Measurements from ENCODE around the gene OR2AE1. TPM values are rescaled to one million over a fixed set of nuclear protein-coding genes. Genes with fewer than 3 reads are reported as not detected.

The OR2AE1 gene
- not detected for polyA plus RNA-seq (2012; ENCODE audit: low read depth, missing spikeins)

- DNase-seq (ENCODE audit: insufficient read length, low spot score) (no peak), FAIRE-seq (no peak)
- TF ChIP-seq TAF1 (IDR thresholded peaks at IDR 0.05; ENCODE audit: low read depth, low read length) (no peak), POLR2A (IDR thresholded peaks at IDR 0.05; ENCODE audit: low read depth, low read length) (no peak), SPI1 (IDR thresholded peaks at IDR 0.05; ENCODE audit: low read depth, low read length) (no peak)
These were observed at the start of gene OR2AE1 for GRCh38 chr7:99876933-99877332. OR2AE1 (minus strand) TSS chr7:99877033; CDS start chr7:99877033, 0 bp downstream.

- TF ChIP-seq PAX5 (IDR thresholded peaks at IDR 0.05; ENCODE audit: insufficient read depth, low read length, severe bottlenecking) (no peak), TAF1 (IDR thresholded peaks at IDR 0.05; ENCODE audit: low read depth, low read length) (no peak), SPI1 (IDR thresholded peaks at IDR 0.05; ENCODE audit: low read depth, low read length) (no peak), POLR2AphosphoS5 (IDR thresholded peaks at IDR 0.05; ENCODE audit: low read depth, low read length) (no peak), POLR2A (IDR thresholded peaks at IDR 0.05; ENCODE audit: low read depth, low read length) (no peak), POU2F2 (IDR thresholded peaks at IDR 0.05; ENCODE audit: low read depth, low read length) (no peak)
- DNase-seq (ENCODE audit: insufficient read length, low spot score) (no peak), FAIRE-seq (no peak)
These were observed 49.5 kb upstream of the OR2AE1 start for GRCh38 chr7:99926321-99926720.

DNA sequence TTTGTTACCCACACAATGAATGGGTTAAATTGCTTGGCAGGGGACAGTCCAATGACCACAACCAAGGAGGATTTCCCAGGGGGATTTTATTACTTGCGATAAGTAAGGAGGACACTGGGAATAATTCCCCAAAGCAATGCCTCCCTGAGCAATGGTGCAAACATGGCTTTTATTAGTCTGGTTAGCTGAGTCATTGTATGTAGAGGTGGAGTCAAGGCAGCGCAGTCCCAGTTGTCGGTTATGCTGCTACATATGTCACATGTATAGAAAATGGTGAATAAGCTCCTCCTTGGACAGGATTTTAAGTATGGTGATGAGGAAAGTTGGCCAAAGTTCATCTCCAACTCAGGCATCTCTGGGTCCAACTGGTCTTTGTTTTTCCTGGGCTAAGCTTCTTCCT lies 46.4 kb upstream of the OR2AE1 start:
- TF ChIP-seq SPI1 (IDR thresholded peaks at IDR 0.05; ENCODE audit: low read depth, low read length) (no peak), POLR2AphosphoS5 (IDR thresholded peaks at IDR 0.05; ENCODE audit: low read depth, low read length) (no peak), TAF1 (IDR thresholded peaks at IDR 0.05; ENCODE audit: low read depth, low read length) (no peak), POU2F2 (IDR thresholded peaks at IDR 0.05; ENCODE audit: low read depth, low read length) (no peak), PAX5 (IDR thresholded peaks at IDR 0.05; ENCODE audit: insufficient read depth, low read length, severe bottlenecking) (no peak), POLR2A (IDR thresholded peaks at IDR 0.05; ENCODE audit: low read depth, low read length) (no peak)

DNA sequence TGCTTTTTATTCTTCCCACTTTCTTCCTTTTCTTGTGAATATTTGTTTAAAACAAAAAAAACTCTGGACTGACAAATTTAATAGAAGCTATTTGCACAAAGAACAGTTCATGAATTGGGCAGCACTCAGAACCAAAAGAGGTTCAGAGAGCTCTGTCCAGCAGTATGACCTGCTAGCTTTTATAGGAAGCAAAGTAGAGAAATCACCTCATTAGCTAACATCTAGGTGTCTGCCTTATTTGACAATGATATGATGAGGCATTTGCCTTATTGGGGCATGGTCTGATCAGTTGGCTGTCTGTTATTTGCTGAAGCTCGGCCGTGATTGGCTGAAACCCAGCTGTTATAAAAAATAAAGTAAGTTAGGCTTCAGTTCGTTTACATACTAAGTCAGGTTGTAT lies 43.3 kb upstream of the OR2AE1 start:
- DNase-seq (ENCODE audit: insufficient read length, low spot score), result no peak
- no peak for TF ChIP-seq SPI1 (IDR thresholded peaks at IDR 0.05; ENCODE audit: low read depth, low read length)
- TF ChIP-seq TAF1 (IDR thresholded peaks at IDR 0.05; ENCODE audit: low read depth, low read length), result no peak
- no peak for TF ChIP-seq POU2F2 (IDR thresholded peaks at IDR 0.05; ENCODE audit: low read depth, low read length)
- no peak for TF ChIP-seq POLR2AphosphoS5 (IDR thresholded peaks at IDR 0.05; ENCODE audit: low read depth, low read length)
- no peak for TF ChIP-seq PAX5 (IDR thresholded peaks at IDR 0.05; ENCODE audit: insufficient read depth, low read length, severe bottlenecking)
- no peak for TF ChIP-seq POLR2A (IDR thresholded peaks at IDR 0.05; ENCODE audit: low read depth, low read length)
- no peak for FAIRE-seq

More for the DNA sequence above, 46.4 kb upstream of the OR2AE1 start:
- DNase-seq (ENCODE audit: insufficient read length, low spot score) (no peak), FAIRE-seq (no peak)

GRCh38 chr7:99919814-99920112 lies 42.9 kb upstream of the OR2AE1 start:
- FAIRE-seq, result no peak
- no peak for DNase-seq (ENCODE audit: insufficient read length, low spot score)
- TF ChIP-seq PAX5 (IDR thresholded peaks at IDR 0.05; ENCODE audit: insufficient read depth, low read length, severe bottlenecking) (no peak), POU2F2 (IDR thresholded peaks at IDR 0.05; ENCODE audit: low read depth, low read length) (no peak), SPI1 (IDR thresholded peaks at IDR 0.05; ENCODE audit: low read depth, low read length) (no peak), POLR2AphosphoS5 (IDR thresholded peaks at IDR 0.05; ENCODE audit: low read depth, low read length) (no peak), POLR2A (IDR thresholded peaks at IDR 0.05; ENCODE audit: low read depth, low read length) (no peak), TAF1 (IDR thresholded peaks at IDR 0.05; ENCODE audit: low read depth, low read length) (no peak)

GRCh38 chr7:99918959-99919813 lies 42.4 kb upstream of the OR2AE1 start, which contains the start of gene TRIM4:
TRIM4 (minus strand) TSS chr7:99919530; CDS start chr7:99919401, 129 bp downstream.
- no peak; the same call in 1 of the 2 replicates for TF ChIP-seq POU2F2 (IDR thresholded peaks at IDR 0.05; ENCODE audit: low read depth, low read length)
- peak; percentile 90 for TF ChIP-seq POLR2A (IDR thresholded peaks at IDR 0.05; ENCODE audit: low read depth, low read length)
- TF ChIP-seq PAX5 (IDR thresholded peaks at IDR 0.05; ENCODE audit: insufficient read depth, low read length, severe bottlenecking), result peak; percentile 1
- TF ChIP-seq POLR2AphosphoS5 (IDR thresholded peaks at IDR 0.05; ENCODE audit: low read depth, low read length), result peak; percentile 91
- no peak for TF ChIP-seq SPI1 (IDR thresholded peaks at IDR 0.05; ENCODE audit: low read depth, low read length)
- TF ChIP-seq TAF1 (IDR thresholded peaks at IDR 0.05; ENCODE audit: low read depth, low read length), result peak; percentile 80
- FAIRE-seq (peak; percentile 89), DNase-seq (ENCODE audit: insufficient read length, low spot score) (peak; percentile 90)

- TF ChIP-seq SPI1 (IDR thresholded peaks at IDR 0.05; ENCODE audit: low read depth, low read length) (no peak), TAF1 (IDR thresholded peaks at IDR 0.05; ENCODE audit: low read depth, low read length) (no peak), POLR2A (IDR thresholded peaks at IDR 0.05; ENCODE audit: low read depth, low read length) (no peak), PAX5 (IDR thresholded peaks at IDR 0.05; ENCODE audit: insufficient read depth, low read length, severe bottlenecking) (no peak), POLR2AphosphoS5 (IDR thresholded peaks at IDR 0.05; ENCODE audit: low read depth, low read length) (no peak), POU2F2 (IDR thresholded peaks at IDR 0.05; ENCODE audit: low read depth, low read length) (no peak)
- no peak for DNase-seq (ENCODE audit: insufficient read length, low spot score)
- no peak for FAIRE-seq
These were observed 34.1 kb upstream of the OR2AE1 start for GRCh38 chr7:99910976-99911375.

DNA sequence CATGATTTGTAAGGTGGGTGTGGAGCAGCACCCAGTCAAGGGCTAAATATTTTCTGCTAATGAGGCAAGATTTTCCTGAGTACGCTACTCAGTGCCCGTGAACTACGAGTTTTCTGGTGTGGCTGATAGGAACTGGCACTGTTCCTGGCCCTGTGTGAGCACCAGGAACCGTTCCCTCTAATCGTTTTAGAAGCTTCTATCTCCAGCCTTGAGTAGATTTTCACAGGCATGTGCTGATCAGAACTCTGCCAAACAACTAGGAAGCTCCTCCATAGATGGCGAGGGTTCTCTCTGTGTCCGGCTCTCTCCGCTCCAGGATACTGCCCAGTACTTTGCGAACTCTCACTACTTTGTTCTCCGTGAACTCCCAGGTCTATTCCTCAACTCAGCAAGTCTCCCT lies 24.7 kb upstream of the OR2AE1 start:
- FAIRE-seq (no peak), DNase-seq (ENCODE audit: insufficient read length, low spot score) (no peak)
- no peak for TF ChIP-seq SPI1 (IDR thresholded peaks at IDR 0.05; ENCODE audit: low read depth, low read length)
- no peak for TF ChIP-seq POU2F2 (IDR thresholded peaks at IDR 0.05; ENCODE audit: low read depth, low read length)
- no peak for TF ChIP-seq POLR2AphosphoS5 (IDR thresholded peaks at IDR 0.05; ENCODE audit: low read depth, low read length)
- TF ChIP-seq PAX5 (IDR thresholded peaks at IDR 0.05; ENCODE audit: insufficient read depth, low read length, severe bottlenecking), result no peak
- no peak for TF ChIP-seq TAF1 (IDR thresholded peaks at IDR 0.05; ENCODE audit: low read depth, low read length)
- TF ChIP-seq POLR2A (IDR thresholded peaks at IDR 0.05; ENCODE audit: low read depth, low read length), result no peak

DNA sequence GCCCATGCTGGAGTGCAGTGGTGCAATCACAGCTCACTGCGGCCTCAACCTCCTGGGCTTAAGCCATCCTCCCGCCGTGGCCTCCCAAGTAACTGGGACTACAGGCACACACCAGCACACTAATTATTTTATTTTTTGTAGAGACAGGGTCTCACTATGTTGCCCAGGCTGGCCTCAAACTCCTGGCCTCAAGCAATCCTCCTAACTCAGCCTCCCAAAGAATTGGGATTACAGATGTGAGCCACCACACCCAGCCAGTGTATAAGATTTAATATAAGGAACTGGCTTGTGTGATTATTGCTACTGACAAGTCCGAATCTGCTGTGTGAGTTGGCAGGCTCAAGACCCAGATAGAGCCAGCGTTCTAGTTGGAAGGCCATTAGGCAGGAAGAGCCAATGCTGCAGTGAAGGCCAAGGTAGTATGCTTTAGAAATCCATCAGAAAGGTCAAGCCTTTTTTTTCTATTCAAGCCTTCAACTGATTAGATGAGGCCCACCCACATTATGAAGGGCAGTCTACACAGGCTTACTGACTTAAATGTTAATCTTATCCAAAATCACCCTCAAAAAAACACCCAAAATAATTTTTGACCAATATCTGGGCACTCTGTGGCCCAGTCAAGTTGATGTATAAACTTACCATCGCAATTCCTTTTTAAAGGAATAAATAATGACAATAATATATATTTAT lies 23.1 kb upstream of the OR2AE1 start:
- FAIRE-seq, result no peak
- TF ChIP-seq POLR2A (IDR thresholded peaks at IDR 0.05; ENCODE audit: low read depth, low read length) (no peak), POU2F2 (IDR thresholded peaks at IDR 0.05; ENCODE audit: low read depth, low read length) (no peak), PAX5 (IDR thresholded peaks at IDR 0.05; ENCODE audit: insufficient read depth, low read length, severe bottlenecking) (no peak), POLR2AphosphoS5 (IDR thresholded peaks at IDR 0.05; ENCODE audit: low read depth, low read length) (no peak), TAF1 (IDR thresholded peaks at IDR 0.05; ENCODE audit: low read depth, low read length) (no peak), SPI1 (IDR thresholded peaks at IDR 0.05; ENCODE audit: low read depth, low read length) (no peak)
- no peak for DNase-seq (ENCODE audit: insufficient read length, low spot score)
